Measurements from ENCODE around the gene ENO3. TPM values are rescaled to one million over a fixed set of nuclear protein-coding genes. Genes with fewer than 3 reads are reported as not detected.

The ENO3 gene
- total RNA-seq, 1 donor from 2014 or later: 534 TPM

DNA sequence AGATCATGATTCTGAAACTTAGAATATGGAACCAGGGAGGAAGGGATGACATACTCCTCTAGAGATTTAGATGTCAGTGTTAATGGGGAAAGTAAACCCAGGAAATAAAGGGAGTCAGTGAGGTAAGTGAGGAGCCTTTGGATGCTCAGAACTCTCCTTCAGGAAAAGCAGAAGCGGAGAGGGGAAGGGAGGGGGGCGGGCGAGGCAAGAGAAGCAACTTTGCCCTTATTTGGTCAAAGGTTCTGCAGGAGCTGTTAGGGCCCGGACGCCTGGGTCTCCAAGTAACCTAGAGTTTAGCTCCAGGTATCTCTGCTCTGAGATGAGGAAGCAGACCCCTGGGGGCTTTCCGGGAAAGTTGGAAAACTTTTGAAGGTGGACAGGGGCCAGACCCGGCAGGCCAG lies 3.9 kb upstream of the ENO3 start:
- intact Hi-C loops (cut with DNase I): no loop called here
- DNase-seq: no peak
- ATAC-seq (ENCODE audit: poor library complexity): no peak

DNA sequence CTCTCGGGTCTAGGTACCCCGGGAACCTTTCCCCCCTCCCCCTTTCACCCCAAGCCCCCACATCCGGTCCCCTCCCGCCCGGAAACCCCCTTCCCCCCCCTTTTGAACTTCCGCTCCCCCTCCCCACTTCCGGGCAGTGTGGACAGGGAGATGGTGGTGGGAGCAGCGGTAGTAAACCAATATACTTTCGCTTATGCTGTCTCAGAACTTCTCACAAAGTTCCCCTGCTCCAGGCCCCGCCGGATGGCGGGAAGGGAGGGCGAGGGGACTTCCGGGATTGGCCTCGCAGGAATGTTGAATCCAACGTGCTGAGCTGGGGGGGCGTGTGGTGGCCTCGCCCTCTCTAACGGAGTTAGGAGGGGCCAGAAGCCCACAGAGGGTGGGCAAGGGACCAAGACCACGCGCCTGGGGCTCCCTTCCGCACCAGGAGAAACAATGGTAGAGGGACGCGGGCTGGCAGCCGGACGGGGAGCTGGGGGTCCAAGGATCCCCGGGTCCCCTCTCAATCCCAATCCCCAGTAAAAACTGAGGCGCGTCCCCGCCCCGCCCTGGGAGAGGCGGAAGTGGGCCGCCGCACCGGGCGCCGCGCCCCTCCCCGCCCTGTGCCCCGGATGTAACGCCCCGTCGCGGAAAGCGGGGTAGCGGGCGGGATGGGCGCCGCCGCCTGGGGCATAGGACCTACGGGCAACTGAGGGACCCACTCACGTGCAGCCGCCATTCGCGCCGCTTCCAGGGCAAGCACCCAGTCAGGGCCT lies 3.3 kb upstream of the ENO3 start:
- intact Hi-C loops (cut with DNase I): no loop called here
- DNase-seq (peak; percentile 81), ATAC-seq (ENCODE audit: poor library complexity) (peak; percentile 39)

DNA sequence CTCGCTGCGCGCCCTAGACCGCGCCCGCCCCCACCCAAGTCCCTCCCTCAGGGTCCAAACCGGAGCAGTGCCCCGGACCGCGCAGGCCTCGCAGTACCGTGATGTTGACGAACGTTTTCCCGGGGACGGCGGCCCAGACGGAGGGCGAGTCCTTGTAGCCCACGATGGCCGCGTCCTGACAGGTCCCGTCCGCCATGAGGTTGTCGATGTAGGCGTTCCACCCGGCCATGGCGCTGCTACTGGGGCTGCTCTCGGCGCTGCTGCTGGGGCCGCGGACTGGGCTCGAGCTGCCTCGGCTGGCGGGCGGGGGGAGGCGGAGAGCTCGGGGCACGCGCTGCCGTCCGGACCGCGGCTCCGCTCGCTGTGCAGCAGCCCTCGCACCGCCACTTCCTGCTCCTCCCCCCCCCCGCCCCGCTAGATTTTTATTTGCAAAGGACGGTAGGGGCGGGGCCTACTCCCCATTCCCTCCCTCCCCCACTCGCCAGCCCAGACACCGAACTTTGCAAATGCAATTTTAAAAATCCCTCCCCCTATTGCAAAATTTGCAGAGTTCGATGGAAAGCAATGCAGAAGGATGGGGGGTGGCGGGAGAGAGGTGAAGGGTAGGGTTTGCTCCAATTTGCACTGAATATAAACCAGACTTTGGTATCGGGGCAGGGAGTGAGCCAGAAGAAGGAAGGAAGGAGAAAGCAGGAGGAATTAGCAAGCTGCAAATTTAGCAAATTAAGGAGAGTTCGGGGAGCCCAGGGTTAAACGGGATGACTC lies 2.6 kb upstream of the ENO3 start, which contains the start of gene PFN1:
TSS of gene PFN1 (minus strand) at position 365 of the 765 bp plus-strand sequence. CDS start at position 229, 136 bp downstream.
- ATAC-seq (ENCODE audit: poor library complexity) (peak; percentile 80), DNase-seq (peak; percentile 94)
- intact Hi-C loops (cut with DNase I): no loop called here

DNA sequence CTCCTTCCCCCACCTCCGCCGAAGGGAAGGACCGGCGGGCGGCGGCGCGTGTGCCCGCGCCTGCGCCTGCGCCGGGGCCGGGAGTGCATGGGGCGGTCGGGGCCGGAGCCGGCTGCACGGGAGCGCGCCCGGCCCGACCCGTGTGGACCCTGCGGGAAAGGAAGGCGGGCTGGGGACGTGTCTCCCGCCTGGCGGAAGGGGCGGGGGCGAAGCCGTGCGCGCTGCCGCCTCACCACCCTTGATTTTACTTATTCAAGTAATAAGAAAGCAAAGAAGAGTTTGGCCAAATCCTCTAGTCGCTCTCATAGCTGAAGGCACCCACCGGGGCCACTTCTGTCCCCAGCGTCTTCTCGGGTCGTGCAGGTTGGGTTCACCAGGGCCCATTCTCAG lies 2.0 kb upstream of the ENO3 start:
- DNase-seq: peak; percentile 91
- peak; percentile 84 for ATAC-seq (ENCODE audit: poor library complexity)
- intact Hi-C loops (cut with DNase I): no loop called here

DNA sequence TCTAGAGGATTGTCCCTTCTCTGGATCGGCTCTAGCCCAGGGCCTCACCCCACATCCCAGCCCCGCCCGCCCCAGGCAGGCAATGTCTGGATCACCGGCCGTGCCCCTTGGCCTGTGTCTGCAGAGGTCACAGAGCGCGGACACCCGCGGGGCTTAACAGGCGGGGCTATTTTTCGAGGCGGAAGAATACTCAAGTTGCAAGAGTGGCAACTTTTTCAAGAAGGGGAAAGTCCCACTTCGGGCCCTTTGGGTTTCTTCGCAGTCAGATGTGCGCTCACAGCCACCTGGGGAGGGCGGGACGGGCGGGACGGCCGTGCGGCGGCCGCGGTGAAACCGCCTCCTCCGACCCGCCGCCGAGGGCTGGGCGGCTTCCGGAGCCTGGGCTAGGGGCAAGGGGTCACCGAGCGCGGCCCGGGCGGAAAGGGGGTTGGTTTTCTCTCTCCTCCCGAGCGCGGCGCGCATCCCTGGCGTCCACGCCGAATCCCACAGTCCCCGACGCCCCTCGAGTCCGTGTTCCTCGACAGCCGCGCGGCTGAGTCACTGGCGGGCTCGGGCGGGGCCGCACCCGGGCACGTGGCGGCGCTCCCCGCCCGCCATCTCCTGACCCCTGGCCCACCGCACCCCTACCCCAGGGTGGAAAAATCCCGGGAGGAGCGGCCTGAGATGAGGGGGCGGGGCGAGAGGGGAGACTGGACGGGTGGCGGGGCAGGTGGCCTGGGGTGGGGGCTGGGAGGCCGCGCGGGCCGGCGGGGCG lies 1.4 kb upstream of the ENO3 start:
- peak; percentile 85 for DNase-seq
- peak; percentile 32 for ATAC-seq (ENCODE audit: poor library complexity)
- intact Hi-C loops (cut with DNase I): loop anchor here (2.0 kb wide), 1 partner anchor 17 kb away; the partner anchor contains the start of gene SPAG7

DNA sequence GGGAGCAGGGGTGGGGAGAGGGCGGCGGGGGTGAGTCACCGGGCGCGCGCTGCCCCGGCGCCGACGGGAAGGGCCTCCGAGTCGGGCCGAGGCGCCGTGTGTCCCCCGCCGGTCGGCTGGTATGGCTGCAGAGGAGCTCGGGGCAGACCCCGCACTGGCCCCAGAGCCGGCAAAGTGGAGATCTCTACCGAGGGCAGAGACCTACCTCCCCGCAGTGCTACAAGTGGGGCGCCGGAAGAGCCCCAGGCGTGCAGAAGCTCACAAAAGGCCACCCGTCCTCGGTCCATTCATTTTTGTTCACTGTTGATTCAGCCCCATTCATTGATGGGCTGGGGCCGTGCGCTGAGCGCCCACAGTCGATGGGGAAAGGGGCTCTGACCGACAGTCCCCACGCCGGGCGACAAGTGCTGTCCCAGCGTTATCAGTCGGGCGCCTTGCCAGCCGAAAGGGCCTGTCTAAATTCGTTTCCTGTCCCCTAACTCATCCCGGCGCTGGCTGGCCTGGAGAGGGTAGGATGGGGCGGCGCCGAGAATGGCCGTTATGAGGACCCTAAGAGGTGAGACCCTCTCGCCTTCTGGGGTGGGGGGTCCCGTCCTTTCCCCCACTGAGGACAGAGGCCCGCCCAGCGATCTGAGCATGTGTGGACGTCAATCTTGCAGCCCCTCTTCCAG lies 709 bp upstream of the ENO3 start:
- DNase-seq (peak; percentile 87), ATAC-seq (ENCODE audit: poor library complexity) (peak; percentile 1)
- intact Hi-C loops (cut with DNase I): loop anchor here (2.0 kb wide), 1 partner anchor 17 kb away; the partner anchor contains the start of gene SPAG7

DNA sequence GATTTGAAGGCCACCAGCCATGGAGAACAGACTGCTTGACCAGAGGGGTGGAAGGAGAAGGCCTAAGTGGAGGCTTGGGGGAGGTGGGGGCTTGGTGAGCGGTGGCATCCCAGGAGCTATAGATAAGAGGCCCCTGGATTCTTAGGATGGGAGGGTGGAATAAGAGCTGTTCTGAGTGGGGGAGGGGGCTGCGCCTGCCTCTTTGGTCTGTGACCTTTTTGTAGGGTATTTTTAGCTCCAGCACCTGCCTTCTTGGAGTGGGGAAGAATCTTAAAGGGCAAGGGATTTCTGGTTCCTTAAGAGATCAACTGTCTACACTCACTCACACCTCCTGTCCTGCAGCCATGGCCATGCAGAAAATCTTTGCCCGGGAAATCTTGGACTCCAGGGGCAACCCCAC lies 567 bp downstream of the ENO3 start:
- intact Hi-C loops (cut with DNase I): loop anchor here (2.0 kb wide), 1 partner anchor 15 kb away; the partner anchor contains the start of gene SPAG7
- ATAC-seq (ENCODE audit: poor library complexity): no peak
- DNase-seq: no peak

DNA sequence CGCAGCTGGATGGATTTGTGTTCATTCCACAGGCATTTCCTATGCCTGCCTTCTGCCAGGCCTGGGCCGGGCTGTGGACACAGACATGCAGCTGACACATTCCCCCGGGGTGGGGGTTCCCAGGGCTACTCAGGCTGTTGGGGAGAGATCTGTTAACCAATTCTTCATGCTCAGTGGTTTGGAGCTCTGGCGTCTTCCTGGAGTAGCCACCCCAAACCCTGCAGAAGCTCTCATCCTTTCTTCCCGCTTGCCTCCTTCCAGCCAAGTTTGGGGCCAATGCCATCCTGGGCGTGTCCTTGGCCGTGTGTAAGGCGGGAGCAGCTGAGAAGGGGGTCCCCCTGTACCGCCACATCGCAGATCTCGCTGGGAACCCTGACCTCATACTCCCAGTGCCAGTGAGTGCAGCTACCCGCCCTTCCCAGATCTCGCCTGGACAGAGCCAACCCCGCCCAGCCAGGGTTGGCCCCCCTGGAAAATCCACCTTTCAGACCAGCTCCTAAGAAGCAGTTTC lies 2.6 kb downstream of the ENO3 start:
- intact Hi-C loops (cut with DNase I): no loop called here
- ATAC-seq (ENCODE audit: poor library complexity) (no peak), DNase-seq (no peak)

DNA sequence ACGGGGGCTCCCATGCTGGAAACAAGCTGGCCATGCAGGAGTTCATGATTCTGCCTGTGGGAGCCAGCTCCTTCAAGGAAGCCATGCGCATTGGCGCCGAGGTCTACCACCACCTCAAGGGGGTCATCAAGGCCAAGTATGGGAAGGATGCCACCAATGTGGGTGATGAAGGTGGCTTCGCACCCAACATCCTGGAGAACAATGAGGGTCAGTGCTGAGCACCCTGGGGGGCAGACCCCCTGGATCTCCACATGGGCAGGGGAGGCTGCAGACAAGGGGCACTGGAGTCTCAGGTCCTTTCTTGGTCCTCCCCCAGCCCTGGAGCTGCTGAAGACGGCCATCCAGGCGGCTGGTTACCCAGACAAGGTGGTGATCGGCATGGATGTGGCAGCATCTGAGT lies 4.2 kb downstream of the ENO3 start:
- ATAC-seq (ENCODE audit: poor library complexity): no peak
- no peak for DNase-seq
- intact Hi-C loops (cut with DNase I): no loop called here

DNA sequence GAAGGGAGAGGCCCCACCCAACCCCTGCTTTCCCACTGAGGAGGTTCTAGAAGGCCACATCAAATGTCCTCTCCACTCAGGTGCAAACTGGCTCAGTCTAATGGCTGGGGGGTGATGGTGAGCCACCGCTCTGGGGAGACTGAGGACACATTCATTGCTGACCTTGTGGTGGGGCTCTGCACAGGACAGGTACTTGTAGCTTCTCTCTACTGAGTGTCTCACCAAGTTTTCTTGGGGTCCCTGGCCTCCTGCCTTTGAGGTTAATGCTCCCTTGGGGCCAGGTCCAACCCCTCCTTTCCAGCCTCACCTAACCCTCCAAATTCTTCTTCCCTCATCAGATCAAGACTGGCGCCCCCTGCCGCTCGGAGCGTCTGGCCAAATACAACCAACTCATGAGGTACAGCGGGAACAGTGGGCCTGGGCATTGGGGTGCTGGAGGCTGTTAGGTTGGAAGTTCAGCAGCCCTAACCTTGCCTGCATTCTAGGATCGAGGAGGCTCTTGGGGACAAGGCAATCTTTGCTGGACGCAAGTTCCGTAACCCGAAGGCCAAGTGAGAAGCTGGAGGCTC lies 5.7 kb downstream of the ENO3 start:
- no peak for ATAC-seq (ENCODE audit: poor library complexity)
- intact Hi-C loops (cut with DNase I): no loop called here
- DNase-seq: peak; percentile 72

DNA sequence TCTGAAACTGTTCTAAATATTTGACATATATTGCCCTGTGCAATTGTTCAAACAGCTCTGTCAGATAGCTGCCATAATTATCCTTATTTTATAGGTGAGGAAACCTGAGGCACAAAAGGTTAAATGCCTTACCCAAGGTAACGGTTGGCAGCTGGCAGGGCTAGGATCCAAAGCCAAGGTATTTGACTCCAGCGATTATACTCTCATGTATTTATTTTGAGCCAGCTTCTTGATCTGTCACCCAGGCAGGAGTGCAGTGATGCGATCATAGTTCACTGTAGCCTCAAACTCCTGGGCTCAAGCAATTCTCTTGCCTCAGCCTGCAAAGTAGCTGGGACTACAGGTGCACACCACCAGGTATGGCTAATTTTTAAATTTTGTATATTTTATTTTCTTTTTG lies 7.2 kb downstream of the ENO3 start:
- DNase-seq: no peak
- peak; percentile 54 for ATAC-seq (ENCODE audit: poor library complexity)
- intact Hi-C loops (cut with DNase I): no loop called here

DNA sequence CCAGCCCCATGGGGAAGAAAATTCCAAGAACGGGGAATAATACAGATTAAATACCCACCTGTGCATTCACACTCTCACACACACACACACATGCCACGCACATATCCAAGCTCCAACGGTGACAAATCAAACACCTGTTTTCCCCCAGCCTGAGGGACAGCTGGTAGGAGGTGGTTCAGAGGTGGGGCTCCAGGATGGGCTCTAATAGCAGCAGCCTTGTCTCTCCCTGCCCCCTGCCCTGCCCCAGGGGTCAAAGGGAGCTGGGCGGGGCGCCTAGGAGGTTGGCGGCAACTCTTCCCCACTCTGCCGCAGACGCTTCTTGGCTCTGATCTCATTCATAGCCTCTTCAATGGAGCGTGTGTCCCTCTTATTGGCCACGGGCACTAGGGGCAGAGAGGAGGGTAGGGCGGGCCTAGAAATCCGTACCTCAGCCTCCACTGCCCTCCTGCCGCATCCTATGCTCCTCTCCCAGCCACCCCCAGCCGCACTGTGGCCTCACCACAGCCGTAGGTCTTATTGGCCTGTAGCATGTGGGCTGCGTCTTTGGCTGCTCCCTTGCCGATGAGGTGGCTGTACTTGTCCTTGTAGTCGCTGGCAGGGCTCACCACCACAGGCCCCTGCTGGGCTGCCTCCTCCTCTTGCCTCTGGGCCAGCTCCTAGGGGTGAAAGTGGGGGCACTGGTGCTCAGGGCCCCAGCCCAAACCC lies 8.5 kb downstream of the ENO3 start:
- no peak for ATAC-seq (ENCODE audit: poor library complexity)

DNA sequence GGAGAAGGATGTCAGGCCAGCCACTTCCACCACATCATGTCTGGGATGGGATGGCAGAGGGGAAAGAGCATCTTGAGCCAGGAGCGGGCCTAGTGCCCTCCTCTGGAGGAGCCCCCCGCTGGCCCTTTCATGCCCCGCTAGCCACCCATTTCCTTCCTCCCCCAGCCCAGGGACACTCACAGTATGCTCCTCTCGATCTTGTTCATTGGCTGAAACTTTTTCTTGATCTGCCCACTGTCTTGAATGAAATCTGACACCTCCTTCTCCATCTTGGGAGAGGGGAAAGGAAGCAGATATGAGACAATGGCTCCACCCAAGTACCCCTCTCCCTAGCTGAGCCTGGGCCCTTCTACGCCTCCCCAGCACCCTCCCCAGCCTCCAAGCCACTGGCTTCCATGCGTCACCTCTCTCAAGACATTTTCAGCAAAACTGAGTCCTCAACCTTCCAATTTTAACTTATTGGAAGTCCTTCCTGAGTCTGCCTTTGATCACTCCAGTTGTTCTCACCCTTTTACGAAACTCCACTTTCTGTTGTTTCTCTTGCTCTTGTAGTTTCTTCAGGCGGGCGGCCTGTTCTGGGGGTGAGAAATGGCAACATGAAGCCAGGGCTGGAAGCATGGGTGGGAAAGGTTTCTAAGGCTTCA lies 9.5 kb downstream of the ENO3 start:
- ATAC-seq (ENCODE audit: poor library complexity) (no peak), DNase-seq (no peak)
- intact Hi-C loops (cut with DNase I): no loop called here

More for the DNA sequence above, 8.5 kb downstream of the ENO3 start:
- intact Hi-C loops (cut with DNase I): no loop called here
- DNase-seq: no peak

DNA sequence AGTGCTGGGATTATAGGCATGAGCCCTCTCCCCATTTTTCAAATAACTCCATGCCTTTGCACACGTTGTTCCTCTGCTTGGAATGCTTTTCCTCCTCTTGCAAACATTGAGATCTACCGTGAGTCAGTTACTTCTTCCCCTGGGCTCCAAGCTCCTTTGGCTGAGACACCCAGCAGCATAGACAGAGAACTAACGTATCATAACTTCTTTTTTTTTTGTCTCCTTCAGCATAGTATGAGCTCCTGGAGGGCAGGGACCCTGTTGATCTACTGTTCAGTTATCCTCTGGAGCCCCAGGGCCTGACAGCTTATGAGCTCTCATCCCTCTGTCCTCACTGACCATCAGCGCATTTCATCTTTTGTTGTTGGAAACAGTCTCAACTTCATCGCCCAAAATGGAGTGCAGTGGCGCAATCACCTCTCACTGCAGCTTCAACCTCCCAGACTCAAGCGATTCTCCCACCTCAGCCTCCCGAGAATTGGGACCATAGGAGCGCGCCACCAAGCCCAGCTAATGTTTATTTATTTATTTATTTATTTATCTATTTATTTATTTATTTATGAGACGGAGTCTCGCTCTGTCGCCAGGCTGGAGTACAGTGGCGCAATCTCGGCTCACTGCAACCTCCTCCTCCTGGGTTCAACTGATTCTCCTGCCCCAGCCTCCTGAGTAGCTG lies 14.5 kb downstream of the ENO3 start:
- no peak for DNase-seq
- intact Hi-C loops (cut with DNase I): no loop called here
- no peak for ATAC-seq (ENCODE audit: poor library complexity)

DNA sequence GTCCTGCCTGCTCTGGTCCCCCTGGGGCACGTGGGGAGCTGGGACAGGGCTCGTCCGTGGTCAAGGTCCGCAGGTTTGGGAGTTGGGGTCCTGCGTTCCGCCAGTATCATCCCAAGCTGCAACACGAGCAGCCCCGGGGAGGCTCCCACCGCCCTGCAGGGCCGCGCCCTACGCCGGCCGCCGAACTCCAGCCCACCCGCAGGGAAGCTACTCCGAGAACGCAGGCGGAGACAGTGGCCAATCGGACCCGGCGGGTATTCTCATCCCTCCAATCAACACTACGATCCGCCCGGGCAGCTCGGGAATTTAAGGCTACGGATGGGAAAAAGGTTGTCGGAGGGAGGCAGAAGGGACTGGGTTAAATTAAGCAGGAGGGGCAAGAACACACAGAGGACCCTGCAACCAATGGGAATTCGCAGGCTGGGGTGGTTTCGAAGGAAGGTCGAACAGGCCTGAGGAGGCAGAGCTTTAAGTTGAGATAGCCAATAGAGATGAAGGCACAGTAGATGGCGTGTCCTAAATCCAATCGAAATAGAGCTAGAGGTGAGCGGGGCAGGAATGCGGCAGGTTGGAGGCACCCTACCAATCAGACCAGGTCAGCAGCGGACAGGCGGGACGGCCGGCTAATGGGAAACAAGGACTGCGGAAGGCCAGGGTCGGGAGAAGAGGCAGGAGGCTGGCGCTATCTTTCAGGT lies 16.1 kb downstream of the ENO3 start:
- peak; percentile 99 for DNase-seq
- peak; percentile 88 for ATAC-seq (ENCODE audit: poor library complexity)
- intact Hi-C loops (cut with DNase I): loop anchor here (2.0 kb wide), 1 partner anchor 16 kb away; the partner anchor contains the start of gene ENO3

Measured in Right ventricle myocardium superior (tissue), 1 donor.